ENCODE data around the gene MAN1A2.

MAN1A2 gene

DNA sequence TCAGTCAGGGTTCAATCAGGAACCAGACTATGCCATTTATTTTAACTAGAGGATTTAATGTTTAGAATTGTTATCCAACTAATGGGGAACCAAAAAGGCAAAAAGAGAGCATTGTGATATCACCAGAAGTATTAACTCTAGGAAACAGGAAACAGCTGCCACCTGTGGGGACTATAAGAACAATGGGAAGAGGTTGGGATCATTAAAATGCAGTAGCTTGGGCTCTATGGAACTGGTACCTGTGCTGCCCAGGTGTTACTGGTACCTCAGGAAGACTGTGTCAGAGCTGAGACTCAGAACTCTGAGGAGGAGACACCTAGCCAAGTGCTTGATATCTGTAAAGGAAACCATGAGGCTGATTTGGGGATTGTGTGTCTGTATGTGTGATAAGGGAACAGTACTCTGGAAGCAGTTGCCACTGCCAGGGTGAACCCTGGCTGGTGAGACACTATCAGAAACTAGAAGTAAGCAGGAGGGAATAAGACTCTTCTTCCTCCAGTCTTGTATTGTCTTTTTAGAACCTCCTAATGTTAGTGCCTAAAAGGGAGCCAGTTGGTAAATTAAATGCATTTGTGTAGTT, 49.4 kb downstream of the MAN1A2 start:
- no peak for DNase-seq (ENCODE audit: low read depth)
- no peak overlapping the region for H3K4me3 ChIP-seq (ENCODE audit: low read depth, low read length)
- in situ Hi-C loops (cut with HindIII; ENCODE audit: low sequenced_read_pairs): no loop called here
- TF ChIP-seq, protein P1, sequence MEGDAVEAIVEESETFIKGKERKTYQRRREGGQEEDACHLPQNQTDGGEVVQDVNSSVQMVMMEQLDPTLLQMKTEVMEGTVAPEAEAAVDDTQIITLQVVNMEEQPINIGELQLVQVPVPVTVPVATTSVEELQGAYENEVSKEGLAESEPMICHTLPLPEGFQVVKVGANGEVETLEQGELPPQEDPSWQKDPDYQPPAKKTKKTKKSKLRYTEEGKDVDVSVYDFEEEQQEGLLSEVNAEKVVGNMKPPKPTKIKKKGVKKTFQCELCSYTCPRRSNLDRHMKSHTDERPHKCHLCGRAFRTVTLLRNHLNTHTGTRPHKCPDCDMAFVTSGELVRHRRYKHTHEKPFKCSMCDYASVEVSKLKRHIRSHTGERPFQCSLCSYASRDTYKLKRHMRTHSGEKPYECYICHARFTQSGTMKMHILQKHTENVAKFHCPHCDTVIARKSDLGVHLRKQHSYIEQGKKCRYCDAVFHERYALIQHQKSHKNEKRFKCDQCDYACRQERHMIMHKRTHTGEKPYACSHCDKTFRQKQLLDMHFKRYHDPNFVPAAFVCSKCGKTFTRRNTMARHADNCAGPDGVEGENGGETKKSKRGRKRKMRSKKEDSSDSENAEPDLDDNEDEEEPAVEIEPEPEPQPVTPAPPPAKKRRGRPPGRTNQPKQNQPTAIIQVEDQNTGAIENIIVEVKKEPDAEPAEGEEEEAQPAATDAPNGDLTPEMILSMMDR (IDR thresholded peaks at IDR 0.05; ENCODE audit: low read depth, low read length, missing control alignments): no peak

DNA sequence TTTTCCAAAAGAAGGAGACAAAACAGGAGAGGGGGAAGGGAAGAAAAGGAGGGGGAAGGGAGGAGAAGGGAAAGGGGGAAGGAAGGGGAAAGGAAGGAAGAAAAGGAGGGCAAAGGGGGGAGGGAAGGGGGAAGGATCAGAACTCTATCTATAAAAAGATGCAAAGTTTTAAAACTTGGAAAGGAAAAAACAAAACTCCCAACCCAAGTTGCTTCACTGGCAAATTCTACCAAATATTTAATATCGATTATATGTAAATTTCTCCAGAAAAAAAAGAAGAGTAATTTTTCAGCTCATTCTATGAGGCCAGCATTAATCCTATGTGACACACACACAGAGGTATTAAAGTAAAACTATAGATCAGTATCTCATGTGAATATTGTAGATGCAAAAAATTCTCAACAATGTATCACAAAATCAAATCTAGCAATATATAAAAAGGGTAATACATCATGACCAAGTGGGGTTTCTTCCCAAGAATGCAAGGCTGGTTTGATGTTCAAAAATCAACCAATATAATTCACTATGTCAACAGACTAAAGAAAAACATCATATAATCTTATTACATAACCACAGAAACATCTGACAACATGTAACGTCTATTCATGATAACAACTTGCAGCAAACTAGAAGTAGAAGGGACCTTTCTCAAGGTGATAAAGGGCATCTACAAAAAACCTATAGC, 57.9 kb downstream of the MAN1A2 start:
- H3K4me3 ChIP-seq (ENCODE audit: low read depth, low read length): no peak overlapping the region
- no peak for DNase-seq (ENCODE audit: low read depth)
- in situ Hi-C loops (cut with HindIII; ENCODE audit: low sequenced_read_pairs): no loop called here
- TF ChIP-seq, protein P1 (IDR thresholded peaks at IDR 0.05; ENCODE audit: low read depth, low read length, missing control alignments): no peak

DNA sequence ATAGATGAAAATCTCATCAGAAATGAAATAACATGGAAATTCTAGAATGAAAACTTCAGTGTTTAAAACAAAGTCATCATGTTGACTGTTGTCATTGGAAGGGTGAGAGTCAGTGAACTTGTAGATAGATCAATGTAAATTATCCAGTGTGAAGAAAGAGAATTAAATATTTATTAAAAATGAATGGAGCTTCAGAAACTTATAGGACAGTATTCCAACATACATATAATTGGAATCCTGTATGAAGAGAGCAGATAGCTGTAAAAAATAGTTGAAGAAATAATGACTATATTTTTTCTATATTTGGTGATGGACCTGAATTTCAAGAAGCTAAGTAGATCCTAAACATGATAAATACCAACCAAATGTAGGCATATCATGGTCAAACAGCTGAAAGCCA, 60.0 kb downstream of the MAN1A2 start:
- TF ChIP-seq, protein P1 (IDR thresholded peaks at IDR 0.05; ENCODE audit: low read depth, low read length, missing control alignments): no peak

DNA sequence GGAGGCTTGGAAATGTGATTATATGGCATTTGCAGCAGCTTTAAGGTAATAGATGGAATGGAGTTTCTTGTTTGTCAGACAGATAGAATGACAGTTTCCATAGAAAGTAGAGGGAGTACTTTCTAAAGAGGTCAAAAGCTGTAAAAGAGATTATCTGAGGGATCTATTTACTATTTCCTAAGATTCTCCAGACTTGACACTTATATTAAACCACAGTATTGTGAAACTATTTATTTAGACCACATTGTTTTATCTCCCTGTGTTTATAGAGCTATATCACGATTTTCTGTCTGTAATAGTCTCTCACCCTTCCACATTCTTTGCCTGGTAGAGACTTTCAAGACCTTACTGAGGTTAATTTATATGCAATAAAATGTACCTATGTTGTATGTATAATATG, 66.7 kb downstream of the MAN1A2 start:
- no peak for DNase-seq (ENCODE audit: low read depth)
- H3K4me3 ChIP-seq (ENCODE audit: low read depth, low read length): no peak overlapping the region
- TF ChIP-seq, protein P1 (IDR thresholded peaks at IDR 0.05; ENCODE audit: low read depth, low read length, missing control alignments): no peak
- in situ Hi-C loops (cut with HindIII; ENCODE audit: low sequenced_read_pairs): no loop called here

More for the DNA sequence above, 60.0 kb downstream of the MAN1A2 start:
- no peak overlapping the region for H3K4me3 ChIP-seq (ENCODE audit: low read depth, low read length)
- in situ Hi-C loops (cut with HindIII; ENCODE audit: low sequenced_read_pairs): no loop called here
- no peak for DNase-seq (ENCODE audit: low read depth)

DNA sequence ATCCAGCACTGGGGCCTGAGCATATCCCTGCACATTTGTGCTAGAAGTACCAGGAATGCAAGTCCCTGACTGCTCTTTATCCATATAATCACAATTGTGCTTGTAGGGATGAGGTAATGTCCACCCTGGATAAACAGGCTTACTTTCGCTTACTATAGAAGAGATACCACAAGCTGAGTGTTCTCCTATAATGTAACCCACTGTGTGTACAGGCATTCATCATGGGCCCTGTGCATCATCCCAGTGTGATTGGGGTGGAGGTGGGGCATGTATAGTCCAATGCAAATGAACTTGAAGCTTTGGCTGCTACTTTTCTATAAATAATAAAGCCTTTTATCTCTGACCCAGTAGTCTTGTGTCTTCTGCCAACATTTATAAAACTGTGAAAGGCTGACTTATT, 69.3 kb downstream of the MAN1A2 start:
- in situ Hi-C loops (cut with HindIII; ENCODE audit: low sequenced_read_pairs): no loop called here
- no peak overlapping the region for H3K4me3 ChIP-seq (ENCODE audit: low read depth, low read length)
- TF ChIP-seq, protein P1 (IDR thresholded peaks at IDR 0.05; ENCODE audit: low read depth, low read length, missing control alignments): no peak
- no peak for DNase-seq (ENCODE audit: low read depth)

DNA sequence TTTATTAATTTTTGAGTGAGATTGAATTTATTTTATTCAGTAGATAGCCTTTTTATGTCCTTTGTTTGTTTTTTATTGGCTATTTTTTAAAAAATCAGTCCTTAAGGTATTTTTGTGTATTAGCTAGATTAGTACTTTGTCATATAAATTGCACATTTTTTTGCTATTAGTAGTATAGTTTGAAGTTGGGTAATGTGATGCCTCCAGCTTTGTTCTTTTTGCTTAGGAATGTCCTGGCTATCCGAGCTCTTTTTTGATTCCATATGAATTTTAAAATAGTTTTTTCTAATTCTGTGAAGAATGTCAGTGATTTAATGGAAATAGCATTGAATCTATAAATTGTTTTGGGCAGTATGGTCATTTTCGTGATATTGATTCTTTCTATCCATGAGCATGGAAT, 80.4 kb downstream of the MAN1A2 start:
- no peak for DNase-seq (ENCODE audit: low read depth)
- in situ Hi-C loops (cut with HindIII; ENCODE audit: low sequenced_read_pairs): no loop called here
- no peak overlapping the region for H3K4me3 ChIP-seq (ENCODE audit: low read depth, low read length)
- TF ChIP-seq, protein P1 (IDR thresholded peaks at IDR 0.05; ENCODE audit: low read depth, low read length, missing control alignments): no peak

Data from astrocyte of the cerebellum (primary cell).